Measurements from ENCODE around the gene AQP9. TPM values are rescaled to one million over a fixed set of nuclear protein-coding genes. Genes with fewer than 3 reads are reported as not detected.

Gene AQP9
- total and polyA plus RNA-seq, 2 of the 8 experiments (the other 6 are each of a cell fraction or from before 2014, with no cell fraction given): not detected

- no peak for TF ChIP-seq SUZ12 (IDR thresholded peaks at IDR 0.05; ENCODE audit: low read length)
- Histone ChIP-seq H3K4ac (replicated peaks; ENCODE audit: insufficient read length, low read depth, low read length) (no peak overlapping the region), H3K9ac (replicated peaks in 1 of 4; ENCODE audit: extremely low read depth in 1 of 4, low read depth in 3 of 4, low read length in 3 of 4) (no peak overlapping the region), H3K36me3 (ENCODE audit: control insufficient read depth in 2 of 4, insufficient read depth in 4 of 4, low read length in 3 of 4) (no peaks in the 10 kb centered on the region), H3K56ac (replicated peaks; ENCODE audit: insufficient read length, low read depth, low read length) (no peak overlapping the region), H4K8ac (ENCODE audit: extremely low read depth, insufficient read depth, low read length) (no peak overlapping the region), H4K91ac (replicated peaks; ENCODE audit: insufficient read length, low read length) (no peak overlapping the region), H2AK5ac (ENCODE audit: low read depth, low read length) (no peak overlapping the region), H3K4me3 (ENCODE audit: extremely low read depth in 1 of 4, insufficient read depth in 2 of 4, low read depth in 3 of 4, low read length in 4 of 4) (no peak overlapping the region), H3K79me2 (ENCODE audit: control insufficient read depth in 1 of 2, insufficient read depth in 2 of 2, low read length in 2 of 2) (no peaks in the 10 kb centered on the region), H2BK20ac (ENCODE audit: low read length) (no peak overlapping the region), H3K79me1 (ENCODE audit: low read depth, low read length) (no peaks in the 10 kb centered on the region), H2BK120ac (replicated peaks; ENCODE audit: low read depth, low read length) (no peak overlapping the region), H3K4me1 (replicated peaks in 1 of 4; ENCODE audit: control insufficient read depth in 3 of 4, insufficient read depth in 4 of 4, low read length in 3 of 4) (no peaks in the 10 kb centered on the region), H3K9me3 (ENCODE audit: insufficient read depth in 2 of 2, low read depth in 1 of 2, low read length in 1 of 2) (no peaks in the 10 kb centered on the region), H3K14ac (ENCODE audit: insufficient read length) (no peak overlapping the region), H2BK12ac (ENCODE audit: low read depth, low read length) (no peak overlapping the region), H4K5ac (ENCODE audit: insufficient read length, low read depth, low read length) (no peak overlapping the region), H4K20me1 (replicated peaks in 1 of 2; ENCODE audit: control insufficient read depth in 1 of 2, insufficient read depth in 2 of 2, low read length in 2 of 2) (no peaks in the 10 kb centered on the region), H3K27me3 (replicated peaks in 1 of 4; ENCODE audit: control insufficient read depth in 3 of 4, extremely low read depth in 1 of 4, insufficient read depth in 3 of 4, low read length in 3 of 4) (peaks cover 0 to 2% (median 0%) of the 10 kb centered on the region in 4 experiments; a peak in 1 of 7 replicates), H2BK5ac (ENCODE audit: low read depth, low read length) (no peak overlapping the region), H3K23ac (ENCODE audit: insufficient read length) (no peak overlapping the region), H3K4me2 (ENCODE audit: insufficient read depth in 1 of 2, low read depth in 2 of 2, low read length in 2 of 2) (no peak overlapping the region), H2AFZ (ENCODE audit: low read length) (no peak overlapping the region), H3K18ac (ENCODE audit: extremely low read depth, low read length) (no peak overlapping the region), H3K23me2 (ENCODE audit: low read depth, low read length) (no peaks in the 10 kb centered on the region), H2BK15ac (ENCODE audit: low read length) (no peak overlapping the region), H3K27ac (ENCODE audit: low read depth, low read length) (no peak overlapping the region)
- POLR2A ChIA-PET (ENCODE audit: partially characterized antibody): no interaction called here
- CTCF ChIA-PET (ENCODE audit: partially characterized antibody): interaction anchor here (1.0 to 5.9 kb wide), 3 partner anchors 102 to 315 kb away, joined by 4 to 41 read pairs (median 10); no protein-coding TSS in a partner anchor
- 87% methylated on average over 8 of the region's 8 CpGs; no CpG with 5 or more reads in 1 of the 2 experiments for WGBS, 2 experiments (ENCODE audit: extremely low coverage in 1 of 2, insufficient coverage in 1 of 2, insufficient read length in 1 of 2, insufficient replicate concordance in 2 of 2, low coverage in 1 of 2, low lambda C conversion rate in 2 of 2, missing lambda C conversion rate in 1 of 2)
- no peak for FAIRE-seq
- no peak for DNase-seq (ENCODE audit: low read depth in 1 of 2, low spot score in 2 of 2)
These were observed 41.7 kb downstream of the AQP9 start for GRCh38 chr15:58179741-58180381.
